Activated CD8-positive, alpha-beta memory T cell treated with anti-CD3 and anti-CD28 coated beads for 4 hours (primary cell): ENCODE results near the gene MS4A2.
"Not testable (repeated sequence)": the region's sequence is repeated elsewhere in the genome, so short reads cannot be mapped to it uniquely, and the experiment has no call there.

Experiments used
- DNase-seq, 2 donors: peaks; one replicate each; pipeline ENCODE4 v3.0.0-alpha.2; 2020; ENCODE audit warnings: low read depth in 2 of 2

MS4A2 gene

GRCh38 chr11:60101368-60101767 is 12.9 kb downstream of the MS4A2 start:
- DNase-seq = not testable (repeated sequence)

GRCh38 chr11:60104471-60105115 is 16.1 kb downstream of the MS4A2 start:
- DNase-seq = not testable (repeated sequence)

GRCh38 chr11:60108631-60109030 is 20.2 kb downstream of the MS4A2 start:
- DNase-seq = not testable (repeated sequence)

DNA sequence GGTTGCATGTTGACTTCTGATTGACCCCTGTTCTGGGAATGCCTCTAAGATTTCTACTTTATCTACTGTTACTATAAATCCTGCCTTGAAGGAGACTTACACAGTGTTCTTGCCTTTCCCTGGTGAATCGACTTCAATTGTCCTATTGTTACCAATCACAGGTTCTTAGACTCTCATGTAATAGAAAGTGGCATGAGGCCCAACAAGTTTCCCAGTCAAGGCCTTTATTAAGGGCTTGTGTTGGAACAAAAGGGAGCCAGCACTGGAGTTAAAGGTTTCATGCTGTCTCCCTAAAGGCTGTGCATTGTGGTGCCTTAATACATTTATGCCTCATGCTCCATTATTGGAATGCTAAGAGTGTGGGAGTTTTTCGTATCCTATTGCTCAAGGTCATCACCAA is 23.3 kb downstream of the MS4A2 start:
- no peak for DNase-seq

GRCh38 chr11:60116996-60117790 is 28.7 kb downstream of the MS4A2 start:
- no peak for DNase-seq

- DNase-seq = no peak
These were observed 29.9 kb downstream of the MS4A2 start for GRCh38 chr11:60118338-60118737.

DNA sequence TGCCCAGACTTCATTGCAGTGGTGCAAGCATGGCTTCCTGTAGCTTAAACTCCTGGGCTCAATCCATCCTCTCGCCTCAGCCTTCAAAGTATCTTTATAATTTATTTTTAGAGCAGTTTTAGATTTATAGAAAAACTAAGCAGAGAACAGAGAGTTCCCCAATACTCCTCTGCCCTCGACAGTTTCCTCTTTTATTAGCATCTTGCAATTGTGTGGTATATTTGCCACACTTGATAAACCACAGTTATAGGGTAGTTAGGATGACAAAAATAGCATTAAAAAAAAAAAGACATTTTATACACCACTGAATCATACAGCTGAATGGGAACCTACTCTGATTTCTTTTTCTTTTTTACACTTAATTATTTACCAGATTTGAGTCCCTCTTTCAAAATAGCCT is 31.2 kb downstream of the MS4A2 start:
- no peak for DNase-seq

DNA sequence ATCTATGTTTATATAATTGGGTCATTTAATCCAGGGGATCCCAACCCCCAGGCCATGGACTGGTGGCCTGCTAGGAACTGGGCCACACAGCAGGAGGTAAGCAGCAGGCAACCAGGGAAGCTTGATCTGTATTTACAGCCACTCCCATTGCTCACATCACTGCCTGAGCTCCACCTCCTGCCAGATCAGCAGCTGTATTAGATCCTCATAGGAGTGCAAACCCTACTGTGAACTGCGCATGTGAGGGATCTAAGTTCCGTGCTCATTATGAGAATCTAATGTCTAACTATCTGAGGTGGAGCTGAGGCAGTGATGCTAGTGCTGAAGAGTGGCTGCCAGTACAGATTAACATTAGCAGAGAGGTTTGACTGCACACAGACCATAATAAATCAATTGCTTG is 32.8 kb downstream of the MS4A2 start:
- no peak for DNase-seq

DNA sequence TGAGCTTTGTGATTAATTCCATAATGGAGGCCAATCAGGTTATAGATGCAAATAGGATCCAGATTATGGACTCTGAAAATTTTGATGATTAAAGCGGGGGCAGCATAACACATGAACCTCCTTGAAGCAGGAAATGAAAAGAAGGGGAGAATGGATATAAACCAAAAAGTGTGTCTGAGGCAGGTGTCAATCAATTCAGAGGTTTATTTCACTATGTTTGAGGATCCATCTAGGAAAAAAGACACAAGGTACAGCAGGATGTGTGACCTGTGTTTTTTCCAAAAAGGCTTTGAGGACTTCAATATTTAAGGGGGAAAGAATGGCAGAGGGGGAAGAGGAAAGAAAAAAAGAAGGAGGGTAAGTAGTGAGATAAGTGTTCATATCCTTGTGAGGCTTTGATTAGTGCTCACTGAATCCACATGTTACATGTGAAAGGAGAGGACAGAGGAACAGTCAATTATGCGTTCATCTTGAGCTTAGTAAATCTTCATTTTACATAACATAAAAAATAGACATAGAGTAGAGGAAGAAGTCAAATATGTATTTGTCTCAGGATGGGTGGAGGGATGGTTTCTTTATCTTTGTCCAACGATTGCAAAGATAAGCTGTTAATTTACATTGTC is 34.1 kb downstream of the MS4A2 start:
- DNase-seq = no peak

GRCh38 chr11:60124802-60125432 is 36.5 kb downstream of the MS4A2 start:
- no peak for DNase-seq

DNA sequence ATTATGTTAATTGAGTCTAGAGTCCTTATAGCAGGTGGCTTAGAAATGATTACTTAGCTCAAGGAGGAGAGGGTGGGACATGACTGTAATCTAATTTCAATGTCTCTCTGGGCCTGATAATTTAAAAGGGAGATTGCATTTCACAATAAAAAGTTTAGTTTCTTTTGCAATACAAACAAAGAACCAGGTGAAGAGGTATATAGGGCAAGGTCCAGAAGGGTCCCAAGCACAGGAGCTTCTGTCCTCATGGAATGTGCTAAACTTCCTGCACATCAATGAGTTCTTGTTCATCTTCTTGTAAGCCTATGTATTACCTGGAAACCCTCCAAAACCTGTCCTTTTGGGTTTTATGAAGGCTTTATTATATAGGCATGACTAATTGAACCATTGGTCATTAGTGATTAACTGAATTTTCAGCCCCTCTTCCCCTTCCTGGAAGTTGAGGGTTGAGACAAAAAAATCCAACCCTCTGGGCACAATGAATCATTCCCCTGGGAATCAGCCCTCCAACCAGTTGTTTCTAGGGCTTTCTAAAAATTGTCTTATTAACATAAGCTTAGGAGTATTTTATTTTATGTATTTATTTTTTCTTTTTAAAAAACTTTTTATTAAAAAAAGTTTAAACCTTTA is 37.6 kb downstream of the MS4A2 start:
- DNase-seq = no peak

- DNase-seq = no peak
These were observed 38.9 kb downstream of the MS4A2 start for GRCh38 chr11:60127311-60127811.

- no peak for DNase-seq
These were observed 39.9 kb downstream of the MS4A2 start for GRCh38 chr11:60128376-60128775.

DNA sequence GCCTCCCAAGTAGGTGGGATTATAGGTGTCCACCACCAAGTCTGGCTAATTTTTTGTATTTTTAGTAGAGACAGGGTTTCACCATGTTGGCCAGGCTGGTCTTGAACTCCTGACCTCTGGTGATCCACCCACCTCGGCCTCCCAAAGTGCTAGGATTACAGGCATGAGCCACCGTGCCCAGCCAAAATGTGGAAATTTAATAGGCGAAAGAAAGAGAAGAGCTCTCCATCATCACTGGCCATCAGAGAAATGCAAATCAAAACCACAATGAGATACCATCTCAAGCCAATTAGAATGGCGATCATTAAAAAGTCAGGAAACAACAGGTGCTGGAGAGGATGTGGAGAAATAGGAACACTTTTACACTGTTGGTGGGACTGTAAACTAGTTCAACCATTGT is 40.4 kb downstream of the MS4A2 start:
- DNase-seq = not testable (repeated sequence)

DNA sequence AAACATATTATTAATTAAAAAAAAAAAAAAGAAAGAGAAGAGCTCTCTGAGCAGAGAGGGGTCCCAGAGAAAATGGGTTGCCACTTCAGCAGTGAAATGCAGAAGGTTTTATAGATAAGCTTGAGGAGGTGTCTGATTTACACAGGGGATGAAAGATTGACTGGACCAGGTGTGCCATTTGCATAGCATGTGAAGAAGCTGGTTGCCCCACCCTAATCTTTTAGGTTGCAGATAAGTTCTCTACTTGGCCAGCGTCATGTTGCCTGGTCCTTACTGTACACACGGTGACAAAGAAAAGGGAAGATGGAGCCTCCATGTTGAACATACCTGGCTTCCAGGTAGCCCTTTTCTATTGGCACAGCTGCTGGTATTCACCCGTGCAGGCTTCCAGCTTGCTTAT is 41.4 kb downstream of the MS4A2 start:
- DNase-seq = no peak

DNA sequence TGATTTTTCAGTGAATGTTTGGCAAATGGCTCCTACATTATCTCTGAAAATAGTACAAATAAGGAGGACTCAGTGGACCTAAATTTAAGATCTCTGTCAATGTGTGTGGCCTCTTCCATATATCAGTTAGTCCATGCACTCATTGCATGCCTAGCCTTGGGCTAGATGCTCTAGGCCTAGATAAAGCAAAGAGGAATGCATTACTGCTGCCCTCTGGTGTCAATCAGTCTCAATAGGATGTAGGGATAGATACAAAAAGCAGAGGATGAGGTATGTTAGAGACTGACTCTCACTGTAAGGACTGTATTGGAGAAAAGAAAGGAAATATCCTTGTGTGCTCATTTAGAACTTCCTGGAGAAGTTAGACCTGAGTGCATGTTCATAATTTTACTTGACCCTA is 42.0 kb downstream of the MS4A2 start:
- no peak for DNase-seq

DNA sequence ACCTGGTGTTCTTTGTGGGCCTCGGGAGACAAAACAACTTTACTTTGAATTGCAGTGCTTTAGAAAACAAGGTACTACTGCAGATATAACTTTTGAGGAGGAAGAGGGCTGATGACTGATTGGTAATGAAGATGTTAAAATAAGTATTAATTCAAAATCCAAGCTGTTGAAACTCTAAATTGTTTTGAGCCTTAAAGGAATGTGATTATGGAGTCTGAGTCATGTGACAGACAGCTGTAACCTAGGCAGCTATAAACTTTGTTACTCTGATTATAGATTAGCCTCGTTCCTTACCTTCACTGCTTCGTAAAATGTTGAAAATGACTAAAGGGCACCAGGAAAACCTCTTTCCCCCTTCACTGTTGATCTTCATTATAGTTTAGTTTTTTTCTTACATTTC is 43.4 kb downstream of the MS4A2 start:
- no peak for DNase-seq

GRCh38 chr11:60133917-60134316 is 45.5 kb downstream of the MS4A2 start:
- DNase-seq = no peak

- DNase-seq = no peak
These were observed 55.3 kb downstream of the MS4A2 start for GRCh38 chr11:60143768-60144167.

GRCh38 chr11:60145677-60146076 is 57.2 kb downstream of the MS4A2 start:
- DNase-seq = no peak
